Subcutaneous adipose tissue (tissue), 4 donors: ENCODE results near the gene PTMS. TPM values are rescaled to one million over a fixed set of nuclear protein-coding genes. Genes with fewer than 3 reads are reported as not detected.

Source experiments
- total RNA-seq, 4 donors: library from RNA; depleted of rRNA; stranded (reverse); fragments of >200 nt; gene quantifications; one replicate each; pipeline ENCODE4 v1.1.0, GENCODE V29; 2016
- TF ChIP-seq, protein P1 (sequence below): fragments of 450-650 bp; IDR thresholded peaks from one replicate; pipeline ENCODE4 v1.5.1; 2016; ENCODE audit warnings: low read depth, mild to moderate bottlenecking, control low read depth, antibody characterized with exemption, moderate library complexity

The PTMS gene
- total RNA-seq, 4 donors from 2014 or later = 60.3 to 118 (median 92.0) TPM

DNA sequence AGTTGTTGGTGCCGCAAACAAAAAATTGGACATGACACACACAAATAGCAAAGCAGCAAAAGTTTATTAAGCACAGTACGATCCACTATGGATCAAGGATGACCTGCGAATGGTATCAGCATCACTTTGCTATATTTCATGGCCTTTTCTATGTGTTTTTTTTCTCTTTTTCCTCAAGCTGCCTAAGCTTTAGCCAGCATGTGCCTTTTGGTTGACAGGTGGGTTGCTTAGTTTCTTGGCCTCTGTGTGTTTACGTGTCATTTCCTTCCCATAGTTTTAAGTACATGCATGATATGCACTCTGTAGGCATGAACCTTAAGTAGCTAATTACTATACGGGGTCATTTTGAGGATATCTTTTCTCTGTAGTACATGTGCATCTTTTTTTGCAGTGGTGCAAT, 33.0 kb downstream of the PTMS start:
- TF ChIP-seq, protein P1, sequence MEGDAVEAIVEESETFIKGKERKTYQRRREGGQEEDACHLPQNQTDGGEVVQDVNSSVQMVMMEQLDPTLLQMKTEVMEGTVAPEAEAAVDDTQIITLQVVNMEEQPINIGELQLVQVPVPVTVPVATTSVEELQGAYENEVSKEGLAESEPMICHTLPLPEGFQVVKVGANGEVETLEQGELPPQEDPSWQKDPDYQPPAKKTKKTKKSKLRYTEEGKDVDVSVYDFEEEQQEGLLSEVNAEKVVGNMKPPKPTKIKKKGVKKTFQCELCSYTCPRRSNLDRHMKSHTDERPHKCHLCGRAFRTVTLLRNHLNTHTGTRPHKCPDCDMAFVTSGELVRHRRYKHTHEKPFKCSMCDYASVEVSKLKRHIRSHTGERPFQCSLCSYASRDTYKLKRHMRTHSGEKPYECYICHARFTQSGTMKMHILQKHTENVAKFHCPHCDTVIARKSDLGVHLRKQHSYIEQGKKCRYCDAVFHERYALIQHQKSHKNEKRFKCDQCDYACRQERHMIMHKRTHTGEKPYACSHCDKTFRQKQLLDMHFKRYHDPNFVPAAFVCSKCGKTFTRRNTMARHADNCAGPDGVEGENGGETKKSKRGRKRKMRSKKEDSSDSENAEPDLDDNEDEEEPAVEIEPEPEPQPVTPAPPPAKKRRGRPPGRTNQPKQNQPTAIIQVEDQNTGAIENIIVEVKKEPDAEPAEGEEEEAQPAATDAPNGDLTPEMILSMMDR = no peak

DNA sequence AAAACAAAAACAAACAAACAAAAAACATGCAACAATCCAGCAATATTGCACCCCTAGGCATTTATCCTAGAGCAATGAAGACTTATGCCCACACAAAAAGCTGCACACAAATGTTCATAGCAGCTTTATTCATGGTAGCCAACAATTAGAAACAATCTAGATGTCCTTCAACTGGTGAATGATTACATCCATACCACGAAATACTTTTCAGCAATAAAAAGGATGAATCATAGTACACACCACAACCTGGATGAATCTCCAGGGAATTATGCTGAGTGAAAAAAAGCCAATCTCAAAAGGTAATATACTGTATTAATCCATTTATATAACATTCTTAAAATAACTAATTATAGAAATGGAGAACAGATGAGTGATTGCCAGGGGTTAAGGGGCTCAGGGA, 41.0 kb downstream of the PTMS start:
- TF ChIP-seq, protein P1 = no peak

DNA sequence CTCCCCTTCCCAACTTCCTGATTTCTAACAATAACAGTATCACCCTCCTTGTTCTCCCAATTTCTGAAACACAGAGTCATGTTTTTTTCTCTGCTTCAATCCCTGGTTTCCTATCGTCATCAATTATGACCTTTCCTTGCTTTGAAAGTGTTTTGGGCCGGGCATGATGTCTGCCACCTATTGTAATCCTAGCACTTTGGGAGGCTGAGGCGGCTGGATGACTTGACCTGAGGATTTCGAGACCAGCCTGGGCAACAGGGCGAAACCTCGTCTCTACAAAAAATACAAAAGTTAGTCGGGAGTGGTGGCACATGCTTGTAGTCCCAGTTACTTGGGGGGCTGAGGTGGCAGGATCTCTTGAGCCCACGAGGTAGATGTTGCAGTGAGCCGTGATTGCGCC, 42.9 kb downstream of the PTMS start:
- TF ChIP-seq, protein P1 = no peak

DNA sequence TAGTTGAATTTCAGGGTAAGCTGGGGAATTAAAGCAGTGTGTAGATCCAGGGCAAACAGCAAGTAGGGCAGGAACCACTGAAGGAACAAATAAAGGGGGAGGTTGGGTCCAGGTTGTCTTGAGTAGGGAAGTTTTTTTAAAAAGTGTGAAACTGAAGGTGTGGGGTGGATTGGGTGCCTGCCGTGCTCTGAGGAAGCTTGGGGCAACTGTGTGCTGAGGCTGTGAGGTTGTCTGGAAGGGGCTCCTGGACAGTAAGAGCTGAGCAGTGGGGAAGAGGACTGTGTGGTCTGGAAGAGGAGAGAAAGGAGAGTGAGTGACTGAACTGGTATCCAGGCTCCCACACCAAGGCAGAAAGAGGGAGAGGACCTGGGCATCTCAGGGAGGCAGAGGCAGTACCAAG, 44.6 kb downstream of the PTMS start:
- TF ChIP-seq, protein P1 = no peak

DNA sequence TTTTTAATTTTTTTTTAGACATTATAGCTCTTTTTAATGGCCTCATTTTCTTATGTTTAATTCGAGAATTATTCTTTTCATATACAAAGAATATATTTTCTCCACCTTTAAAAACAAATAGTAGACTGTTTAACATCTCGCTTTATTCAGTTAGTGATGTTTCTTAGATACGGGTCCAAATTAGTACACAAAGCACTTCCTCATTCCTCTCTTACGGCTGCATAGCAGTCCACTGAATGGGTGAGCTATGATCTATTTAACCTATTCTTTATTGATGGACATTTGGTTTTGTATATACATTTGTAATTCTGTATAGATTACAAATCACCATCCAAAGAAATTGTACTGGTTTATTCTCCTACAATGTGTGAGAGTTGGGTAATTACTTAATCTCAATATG, 47.2 kb downstream of the PTMS start:
- TF ChIP-seq, protein P1 = no peak

DNA sequence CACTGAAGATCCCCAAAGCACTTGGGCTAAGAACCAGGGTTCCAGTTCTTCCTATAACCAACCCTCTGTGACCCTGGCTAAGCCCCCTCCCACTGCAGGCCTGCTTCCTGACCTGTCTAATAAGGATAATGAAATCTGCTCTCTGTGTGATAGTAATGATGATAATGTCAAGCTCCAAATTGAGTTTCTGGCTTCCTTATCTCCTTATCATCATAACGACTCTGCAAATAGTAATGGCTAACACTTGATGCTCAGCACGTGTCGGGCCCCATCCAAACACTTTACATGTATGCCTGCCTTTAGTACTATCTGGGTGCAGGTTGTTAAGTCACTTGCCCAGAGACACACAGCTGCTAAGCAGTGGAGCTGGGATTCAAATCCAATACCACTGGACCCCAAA, 50.4 kb downstream of the PTMS start:
- TF ChIP-seq, protein P1 = no peak

DNA sequence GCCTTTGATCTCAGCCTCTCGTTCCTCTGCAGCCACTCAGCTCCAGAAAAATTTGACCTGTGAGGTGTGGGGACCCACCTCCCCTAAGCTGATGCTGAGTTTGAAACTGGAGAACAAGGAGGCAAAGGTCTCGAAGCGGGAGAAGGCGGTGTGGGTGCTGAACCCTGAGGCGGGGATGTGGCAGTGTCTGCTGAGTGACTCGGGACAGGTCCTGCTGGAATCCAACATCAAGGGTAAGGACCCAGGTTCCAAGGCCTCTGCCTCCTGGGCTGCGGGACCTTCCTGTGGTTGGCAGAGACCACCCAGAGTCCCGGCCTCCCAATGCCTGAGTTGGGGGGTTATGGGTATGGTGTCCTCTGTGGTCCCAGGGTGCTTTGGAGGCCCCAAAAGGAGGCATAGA, 50.9 kb downstream of the PTMS start:
- TF ChIP-seq, protein P1 = no peak
